GM12873 (cell line): ENCODE measurements around the gene ISG20L2.

ENCODE experiments used
- TF ChIP-seq, protein P1 (sequence below): IDR thresholded peaks from 2 replicates; pipeline ENCODE4 v1.5.1; 2012; ENCODE audit warnings: low read depth, mild to moderate bottlenecking, moderate library complexity, low read length, control low read depth; ENCODE audit not compliant: insufficient read depth; ENCODE audit errors: missing control alignments

ISG20L2 gene

DNA sequence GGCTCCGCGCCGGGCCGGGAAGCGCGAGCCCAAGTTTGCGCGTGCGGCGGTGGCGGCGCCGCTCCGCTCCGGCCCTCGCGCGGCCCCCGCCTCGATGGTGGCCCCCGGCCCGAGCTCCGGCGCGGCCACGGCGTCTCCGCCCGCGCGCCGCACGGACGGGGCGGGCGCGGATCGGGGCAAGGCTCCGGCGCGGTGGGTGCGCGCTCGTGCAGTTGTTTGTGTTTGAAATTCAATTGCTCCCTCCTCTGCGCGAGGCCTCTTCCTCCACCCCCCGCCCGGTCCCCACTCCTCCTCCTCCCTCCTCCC, 22.8 kb upstream of the ISG20L2 start, which contains the start of gene HDGF:
Gene HDGF, minus strand, starts transcription at position 225 of the 306 bp plus-strand sequence. CDS start 246 bp downstream, outside the sequence.
- TF ChIP-seq, protein P1, sequence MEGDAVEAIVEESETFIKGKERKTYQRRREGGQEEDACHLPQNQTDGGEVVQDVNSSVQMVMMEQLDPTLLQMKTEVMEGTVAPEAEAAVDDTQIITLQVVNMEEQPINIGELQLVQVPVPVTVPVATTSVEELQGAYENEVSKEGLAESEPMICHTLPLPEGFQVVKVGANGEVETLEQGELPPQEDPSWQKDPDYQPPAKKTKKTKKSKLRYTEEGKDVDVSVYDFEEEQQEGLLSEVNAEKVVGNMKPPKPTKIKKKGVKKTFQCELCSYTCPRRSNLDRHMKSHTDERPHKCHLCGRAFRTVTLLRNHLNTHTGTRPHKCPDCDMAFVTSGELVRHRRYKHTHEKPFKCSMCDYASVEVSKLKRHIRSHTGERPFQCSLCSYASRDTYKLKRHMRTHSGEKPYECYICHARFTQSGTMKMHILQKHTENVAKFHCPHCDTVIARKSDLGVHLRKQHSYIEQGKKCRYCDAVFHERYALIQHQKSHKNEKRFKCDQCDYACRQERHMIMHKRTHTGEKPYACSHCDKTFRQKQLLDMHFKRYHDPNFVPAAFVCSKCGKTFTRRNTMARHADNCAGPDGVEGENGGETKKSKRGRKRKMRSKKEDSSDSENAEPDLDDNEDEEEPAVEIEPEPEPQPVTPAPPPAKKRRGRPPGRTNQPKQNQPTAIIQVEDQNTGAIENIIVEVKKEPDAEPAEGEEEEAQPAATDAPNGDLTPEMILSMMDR = no peak

DNA sequence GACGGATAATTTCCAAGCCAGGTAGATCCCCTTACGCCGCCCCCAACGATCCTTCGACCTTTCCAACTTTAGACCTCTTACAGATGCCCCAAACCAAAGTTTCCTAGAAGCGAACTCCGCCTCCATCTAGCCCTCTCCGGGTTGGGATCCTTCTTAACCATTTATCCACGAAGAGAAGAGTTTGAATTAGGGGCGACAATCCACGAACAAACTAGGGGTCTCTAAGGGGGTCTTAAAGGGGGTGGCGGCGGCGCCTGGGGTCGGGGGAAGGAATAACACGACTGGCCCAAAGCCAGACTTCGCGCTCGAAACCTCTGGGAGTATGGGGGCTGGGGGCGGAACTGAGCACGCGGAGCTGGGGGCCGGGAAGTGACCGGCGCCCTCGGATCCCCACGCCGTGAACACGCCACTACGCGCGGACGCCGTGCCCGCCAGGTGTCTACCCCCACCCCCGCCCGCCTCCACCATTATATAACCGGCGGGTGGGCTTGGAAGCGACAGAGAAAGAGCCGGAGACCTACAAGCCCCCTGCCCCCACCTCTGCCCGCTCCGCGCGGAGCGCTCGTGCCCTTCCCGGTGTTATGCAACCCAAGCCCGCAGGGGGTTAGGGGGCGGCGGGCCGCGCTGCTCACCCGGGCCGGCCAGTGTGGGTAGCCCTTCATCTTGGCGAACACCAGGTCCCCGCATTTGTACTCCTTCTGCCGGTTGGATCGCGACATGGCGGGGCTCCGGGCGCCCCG, 22.3 kb upstream of the ISG20L2 start:
- TF ChIP-seq, protein P1 = no peak

DNA sequence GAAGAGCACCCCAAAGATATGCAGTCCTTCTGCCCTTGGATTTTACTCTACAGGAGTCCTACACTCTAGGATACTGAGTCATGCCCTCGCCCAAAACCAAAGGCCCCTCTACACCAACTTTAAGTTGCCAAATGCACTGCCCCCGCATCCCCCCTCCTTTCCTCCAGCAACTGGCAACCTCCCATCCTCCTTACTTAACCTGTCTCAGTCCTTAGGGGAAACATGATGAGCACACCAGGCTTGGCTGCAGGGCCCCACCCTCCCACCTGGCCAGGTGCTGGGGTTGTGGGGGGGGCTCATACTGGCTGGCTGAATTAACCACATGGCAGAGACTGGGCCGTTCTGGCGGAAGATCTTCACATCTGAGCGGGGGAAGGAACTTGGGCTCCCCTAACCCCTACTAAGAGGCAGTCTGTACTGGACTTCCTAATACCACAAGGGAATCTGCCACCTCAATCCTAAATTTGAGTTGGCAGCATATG, 21.7 kb upstream of the ISG20L2 start:
- TF ChIP-seq, protein P1 = no peak

DNA sequence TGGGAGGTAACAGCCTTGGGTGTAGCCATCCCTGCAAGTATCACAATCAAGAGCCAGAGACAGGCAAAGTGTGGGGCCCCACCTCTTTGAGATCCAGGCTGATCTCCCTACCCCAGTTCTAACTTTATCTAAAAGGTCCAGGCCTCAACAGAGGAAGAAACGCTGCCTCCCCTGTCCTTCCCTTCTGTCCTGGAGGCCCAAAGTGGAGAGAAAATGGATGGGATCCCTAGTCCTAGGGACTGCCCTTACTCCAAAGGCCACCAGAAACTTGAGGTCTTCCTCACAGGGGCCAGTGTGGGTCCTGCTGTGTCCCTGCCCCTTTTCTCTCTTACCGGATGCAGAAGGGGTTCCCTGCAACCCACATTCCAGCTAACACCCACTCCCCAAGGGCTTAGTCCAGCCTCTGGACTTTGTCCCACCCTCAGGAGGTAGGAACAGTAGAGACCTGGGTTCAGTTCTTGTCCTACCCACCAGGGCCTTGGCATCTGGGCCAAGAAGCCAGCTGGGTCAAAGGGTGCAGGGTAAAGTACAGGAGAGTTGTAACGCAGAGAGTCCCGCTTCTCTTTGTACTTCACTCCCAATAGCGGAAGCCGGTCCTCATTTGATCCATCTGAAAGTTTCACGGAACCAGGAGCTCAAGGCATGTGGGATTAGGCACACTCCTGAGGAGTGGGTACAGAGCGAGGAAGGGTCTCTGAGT, 21.0 kb upstream of the ISG20L2 start:
- TF ChIP-seq, protein P1 = no peak

DNA sequence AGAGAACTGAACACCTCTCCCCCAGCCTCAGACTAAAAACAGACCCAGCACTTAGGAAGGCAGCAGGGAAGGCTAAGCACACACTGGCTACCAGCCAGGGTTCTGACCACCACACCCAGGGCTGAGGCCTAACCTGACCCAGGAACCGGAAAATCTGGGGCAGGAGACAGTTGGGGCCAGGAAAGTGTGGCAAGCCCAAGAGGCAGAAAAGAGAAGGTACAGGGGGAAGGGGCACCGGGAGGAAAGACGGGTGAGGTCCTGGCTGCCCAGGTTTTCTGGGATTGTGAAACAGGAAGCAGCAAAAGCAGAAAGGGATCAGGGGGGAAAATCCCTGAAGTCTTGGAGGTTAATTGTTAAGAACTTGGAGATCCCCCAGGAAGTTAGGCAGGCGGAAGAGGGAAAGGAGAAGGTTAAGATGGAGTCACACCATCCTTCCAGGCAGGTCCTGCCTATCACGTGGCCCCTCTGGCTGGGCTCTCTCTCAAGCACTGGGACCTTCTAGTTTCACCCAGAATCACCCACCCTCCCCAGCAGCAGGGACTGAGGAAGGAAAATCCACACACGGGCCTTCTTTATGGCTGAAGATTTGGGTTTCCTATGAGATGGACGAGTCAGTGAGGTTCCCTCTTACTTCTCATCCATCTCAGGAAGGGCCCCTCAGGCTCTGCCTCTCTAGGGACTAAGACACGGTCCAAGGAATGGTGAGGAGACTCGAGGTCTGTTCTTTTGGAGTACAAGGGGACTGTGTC, 20.3 kb upstream of the ISG20L2 start:
- TF ChIP-seq, protein P1 = no peak

DNA sequence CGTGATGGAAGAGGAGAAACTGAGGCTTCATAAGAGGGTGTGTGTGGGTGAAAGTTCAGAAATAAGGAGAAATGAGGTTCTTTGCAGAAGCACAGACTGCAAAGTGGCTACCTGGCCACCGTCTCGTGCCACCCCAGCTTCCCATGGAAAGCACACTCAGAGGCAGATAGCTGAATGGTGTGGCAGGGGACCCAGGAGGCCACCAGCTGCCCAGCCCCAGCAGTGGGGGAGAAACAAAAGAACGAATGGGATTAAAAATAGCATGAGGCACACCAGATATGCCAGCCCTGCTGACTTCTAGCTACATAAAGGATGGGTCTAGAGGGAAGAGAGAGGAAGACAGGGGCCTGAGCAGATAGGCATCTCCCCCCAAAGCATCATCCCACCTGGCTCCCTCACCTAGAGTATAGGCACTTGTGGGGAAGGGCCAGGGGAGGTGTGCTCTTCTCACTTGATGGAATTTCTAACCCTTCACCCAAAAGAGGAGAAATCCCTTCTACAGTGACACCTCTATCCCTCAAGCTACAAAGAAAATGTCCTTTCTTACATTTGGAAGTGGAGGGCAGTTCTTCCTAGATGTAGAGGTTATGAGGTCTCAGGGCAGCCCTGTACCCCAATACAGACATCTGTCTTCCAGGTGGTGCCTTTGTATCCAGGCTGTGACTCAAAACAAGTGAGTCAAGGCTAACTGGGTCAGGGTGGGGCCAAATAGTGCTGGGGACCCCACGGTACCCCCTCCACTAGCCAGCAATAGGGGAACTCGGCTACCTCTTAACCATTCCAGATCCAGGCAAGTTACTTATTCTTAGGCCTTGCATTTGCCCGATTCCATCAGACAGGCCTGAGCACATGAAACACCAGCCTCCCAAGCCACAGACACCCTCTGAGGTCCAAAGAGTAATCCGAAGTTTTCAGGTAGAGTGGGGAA, 19.4 kb upstream of the ISG20L2 start:
- TF ChIP-seq, protein P1 = no peak
